Neural cell (in vitro differentiated cells): ENCODE measurements around the gene FAM90A26.
"Not testable (repeated sequence)": the region's sequence is repeated elsewhere in the genome, so short reads cannot be mapped to it uniquely, and the experiment has no call there.

Source experiments
- EP300 ChIP-seq: fragments of 450-650 bp; conservative IDR thresholded peaks from 2 replicates; pipeline ENCODE4 v1.6.1; 2014; ENCODE audit warnings: antibody characterized with exemption, mild to moderate bottlenecking, moderate library complexity; ENCODE audit not compliant: poor library complexity, severe bottlenecking
- EZH2 ChIP-seq: fragments of 200-600, 300-800 bp; shearing (Covaris generic), sonication (generic); IDR thresholded peaks from 2 replicates; pipeline ENCODE4 v1.6.1; 2014; ENCODE audit warnings: antibody characterized with exemption, low read length, borderline replicate concordance, mild to moderate bottlenecking; ENCODE audit not compliant: insufficient read depth, poor library complexity, severe bottlenecking
- TAF1 ChIP-seq: IDR thresholded peaks from 2 replicates; pipeline ENCODE4 v1.6.1; 2012; ENCODE audit warnings: low read depth
- TF ChIP-seq, protein P1 (sequence below): fragments of 450-650 bp; IDR thresholded peaks from 2 replicates; pipeline ENCODE4 v1.5.1; 2014; ENCODE audit warnings: antibody characterized with exemption, mild to moderate bottlenecking, moderate library complexity; ENCODE audit not compliant: poor library complexity, severe bottlenecking

DNA sequence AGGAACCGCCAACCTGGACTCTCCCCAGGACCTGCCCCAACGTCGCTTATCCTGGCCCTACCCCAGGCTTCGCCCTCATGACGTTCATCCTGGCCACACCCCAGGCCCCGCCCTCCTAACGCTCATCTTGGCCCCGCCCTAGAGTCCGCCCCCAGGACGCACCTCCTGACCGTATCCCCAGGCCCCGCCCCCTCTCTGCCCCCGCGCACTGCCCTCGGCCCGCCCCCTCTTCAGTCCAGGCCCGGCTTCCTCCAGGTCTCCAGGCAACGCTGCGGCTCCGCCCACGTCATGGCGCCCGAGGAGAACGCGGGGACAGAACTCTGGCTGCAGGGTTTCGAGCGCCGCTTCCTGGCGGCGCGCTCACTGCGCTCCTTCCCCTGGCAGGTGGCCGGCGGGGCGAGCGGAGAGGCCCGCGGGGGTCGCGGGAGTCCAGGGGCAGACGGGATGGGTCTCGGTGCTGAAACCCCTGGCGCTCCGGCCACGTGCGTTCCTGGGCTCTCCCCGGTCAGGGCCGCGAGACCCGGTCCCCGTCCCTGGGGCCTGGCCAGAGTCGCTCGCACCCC is 17.1 kb upstream of the FAM90A26 start:
- TF ChIP-seq, protein P1, sequence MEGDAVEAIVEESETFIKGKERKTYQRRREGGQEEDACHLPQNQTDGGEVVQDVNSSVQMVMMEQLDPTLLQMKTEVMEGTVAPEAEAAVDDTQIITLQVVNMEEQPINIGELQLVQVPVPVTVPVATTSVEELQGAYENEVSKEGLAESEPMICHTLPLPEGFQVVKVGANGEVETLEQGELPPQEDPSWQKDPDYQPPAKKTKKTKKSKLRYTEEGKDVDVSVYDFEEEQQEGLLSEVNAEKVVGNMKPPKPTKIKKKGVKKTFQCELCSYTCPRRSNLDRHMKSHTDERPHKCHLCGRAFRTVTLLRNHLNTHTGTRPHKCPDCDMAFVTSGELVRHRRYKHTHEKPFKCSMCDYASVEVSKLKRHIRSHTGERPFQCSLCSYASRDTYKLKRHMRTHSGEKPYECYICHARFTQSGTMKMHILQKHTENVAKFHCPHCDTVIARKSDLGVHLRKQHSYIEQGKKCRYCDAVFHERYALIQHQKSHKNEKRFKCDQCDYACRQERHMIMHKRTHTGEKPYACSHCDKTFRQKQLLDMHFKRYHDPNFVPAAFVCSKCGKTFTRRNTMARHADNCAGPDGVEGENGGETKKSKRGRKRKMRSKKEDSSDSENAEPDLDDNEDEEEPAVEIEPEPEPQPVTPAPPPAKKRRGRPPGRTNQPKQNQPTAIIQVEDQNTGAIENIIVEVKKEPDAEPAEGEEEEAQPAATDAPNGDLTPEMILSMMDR, result not testable (repeated sequence)
- TF ChIP-seq EZH2, EP300, TAF1: not testable (repeated sequence)
